Large intestine (tissue), 3 donors: Measurements from ENCODE around the gene INPP4B. TPM values are rescaled to one million over a fixed set of nuclear protein-coding genes. Genes with fewer than 3 reads are reported as not detected.

Source experiments
- DNase-seq, 2 donors: peaks; one replicate each; pipeline versions ENCODE4 v3.0.0 to v3.0.0-alpha.2; 2013
- H3K27ac ChIP-seq: one replicate; pipeline ENCODE4 v1.5.1; 2013; ENCODE audit warnings: low read length
- H3K27me3 ChIP-seq: 2 replicates; pipeline ENCODE4 v1.6.1; 2013; ENCODE audit warnings: low read length; ENCODE audit not compliant: control insufficient read depth, insufficient read depth
- H3K36me3 ChIP-seq: 2 replicates; pipeline ENCODE4 v1.6.1; 2013; ENCODE audit warnings: low read length; ENCODE audit not compliant: control insufficient read depth, insufficient read depth
- H3K4me1 ChIP-seq: one replicate; pipeline ENCODE4 v1.6.1; 2013; ENCODE audit warnings: low read length; ENCODE audit not compliant: control insufficient read depth, insufficient read depth
- H3K4me3 ChIP-seq: one replicate; pipeline ENCODE4 v1.5.1; 2013; ENCODE audit warnings: low read length
- H3K9me3 ChIP-seq: one replicate; pipeline ENCODE4 v1.6.1; 2013; ENCODE audit warnings: mild to moderate bottlenecking, low read depth, low read length, moderate library complexity; ENCODE audit not compliant: control insufficient read depth
- WGBS: methylation state at CpG from one replicate; pipeline ENCODE4 v1.1.5; 2013; ENCODE audit warnings: low lambda C conversion rate; ENCODE audit not compliant: insufficient coverage; 5-methylcytosine and 5-hydroxymethylcytosine counted together
- polyA plus RNA-seq: library from polyadenylated mRNA; unstranded; fragments of 120-200 nt; gene quantifications from one replicate; pipeline ENCODE4 v1.2.1, GENCODE V29; 2013

INPP4B gene
- polyA plus RNA-seq, 1 donor: 6.6 TPM

- Histone ChIP-seq H3K4me1 (no peaks in the 10 kb centered on the region), H3K36me3 (no peaks in the 10 kb centered on the region), H3K4me3 (no peak overlapping the region), H3K27me3 (no peaks in the 10 kb centered on the region), H3K27ac (peak overlapping the region; percentile 21), H3K9me3 (no peaks in the 10 kb centered on the region)
- peak in 1 of 2 donors; percentile 30 for DNase-seq
Measured at GRCh38 chr4:142743121-142743825, 102.8 kb downstream of the INPP4B start.

GRCh38 chr4:142741995-142742394 lies 104.1 kb downstream of the INPP4B start:
- H3K4me1 ChIP-seq: no peaks in the 10 kb centered on the region
- no peak for DNase-seq
- no peak overlapping the region for H3K27ac ChIP-seq
- no peaks in the 10 kb centered on the region for H3K9me3 ChIP-seq
- no peaks in the 10 kb centered on the region for H3K36me3 ChIP-seq
- H3K27me3 ChIP-seq: no peaks in the 10 kb centered on the region
- WGBS: no CpG with 5 or more reads among the region's 1 CpG
- H3K4me3 ChIP-seq: no peak overlapping the region

GRCh38 chr4:142728233-142728632 lies 117.9 kb downstream of the INPP4B start:
- Histone ChIP-seq H3K9me3 (no peaks in the 10 kb centered on the region), H3K4me1 (no peaks in the 10 kb centered on the region), H3K27ac (no peak overlapping the region), H3K36me3 (no peaks in the 10 kb centered on the region), H3K4me3 (no peak overlapping the region), H3K27me3 (no peaks in the 10 kb centered on the region)
- no peak for DNase-seq
- no CpG with 5 or more reads among the region's 2 CpGs for WGBS

GRCh38 chr4:142727149-142727548 lies 119.0 kb downstream of the INPP4B start:
- DNase-seq: no peak
- no peaks in the 10 kb centered on the region for H3K36me3 ChIP-seq
- WGBS: no CpG with 5 or more reads among the region's 3 CpGs
- H3K4me1 ChIP-seq: no peaks in the 10 kb centered on the region
- no peak overlapping the region for H3K4me3 ChIP-seq
- no peaks in the 10 kb centered on the region for H3K9me3 ChIP-seq
- no peak overlapping the region for H3K27ac ChIP-seq
- H3K27me3 ChIP-seq: no peaks in the 10 kb centered on the region

GRCh38 chr4:142725886-142726285 lies 120.2 kb downstream of the INPP4B start:
- H3K4me3 ChIP-seq: no peak overlapping the region
- H3K9me3 ChIP-seq: no peaks in the 10 kb centered on the region
- no peaks in the 10 kb centered on the region for H3K27me3 ChIP-seq
- 100% methylated on average over 1 of the region's 2 CpGs for WGBS
- no peak overlapping the region for H3K27ac ChIP-seq
- no peak for DNase-seq
- no peaks in the 10 kb centered on the region for H3K36me3 ChIP-seq
- no peaks in the 10 kb centered on the region for H3K4me1 ChIP-seq

- WGBS: no CpG with 5 or more reads among the region's 4 CpGs
- Histone ChIP-seq H3K4me3 (no peak overlapping the region), H3K4me1 (no peaks in the 10 kb centered on the region), H3K27me3 (no peaks in the 10 kb centered on the region), H3K9me3 (no peaks in the 10 kb centered on the region), H3K27ac (no peak overlapping the region), H3K36me3 (no peaks in the 10 kb centered on the region)
- no peak for DNase-seq
Measured at GRCh38 chr4:142721187-142721586, 124.9 kb downstream of the INPP4B start.

- Histone ChIP-seq H3K4me1 (no peaks in the 10 kb centered on the region), H3K27ac (no peak overlapping the region), H3K36me3 (no peaks in the 10 kb centered on the region), H3K4me3 (no peak overlapping the region), H3K9me3 (no peaks in the 10 kb centered on the region), H3K27me3 (no peaks in the 10 kb centered on the region)
- DNase-seq: no peak
- 100% methylated on average over 2 of the region's 5 CpGs for WGBS
Measured at GRCh38 chr4:142719854-142720541, 126.1 kb downstream of the INPP4B start.

- H3K9me3 ChIP-seq: no peaks in the 10 kb centered on the region
- no peaks in the 10 kb centered on the region for H3K4me1 ChIP-seq
- no peak overlapping the region for H3K4me3 ChIP-seq
- no peaks in the 10 kb centered on the region for H3K27me3 ChIP-seq
- no peak for DNase-seq
- no peak overlapping the region for H3K27ac ChIP-seq
- no peaks in the 10 kb centered on the region for H3K36me3 ChIP-seq
Measured at GRCh38 chr4:142718981-142719380, 127.1 kb downstream of the INPP4B start.

- no peak overlapping the region for H3K27ac ChIP-seq
- no peaks in the 10 kb centered on the region for H3K36me3 ChIP-seq
- no peak for DNase-seq
- no peak overlapping the region for H3K4me3 ChIP-seq
- H3K27me3 ChIP-seq: no peaks in the 10 kb centered on the region
- no peaks in the 10 kb centered on the region for H3K4me1 ChIP-seq
- H3K9me3 ChIP-seq: no peaks in the 10 kb centered on the region
Measured at GRCh38 chr4:142715727-142716126, 130.4 kb downstream of the INPP4B start.

GRCh38 chr4:142713282-142714030 lies 132.6 kb downstream of the INPP4B start:
- no peaks in the 10 kb centered on the region for H3K9me3 ChIP-seq
- H3K27me3 ChIP-seq: no peaks in the 10 kb centered on the region
- H3K4me3 ChIP-seq: no peak overlapping the region
- no peak overlapping the region for H3K27ac ChIP-seq
- H3K36me3 ChIP-seq: no peaks in the 10 kb centered on the region
- WGBS: 100% methylated on average over 1 of the region's 2 CpGs
- H3K4me1 ChIP-seq: no peaks in the 10 kb centered on the region
- DNase-seq: no peak
